Endometrial microvascular endothelial cells (primary cell): Measurements from ENCODE around the gene ZNF491. TPM values are rescaled to one million over a fixed set of nuclear protein-coding genes. Genes with fewer than 3 reads are reported as not detected.
"Not testable (repeated sequence)": the region's sequence is repeated elsewhere in the genome, so short reads cannot be mapped to it uniquely, and the experiment has no call there.

ENCODE experiments used
- in situ Hi-C: cut with HindIII; loops from 2 replicates; pipeline ENCODE4 v1.10.0; 2017; ENCODE audit warnings: low sequenced_read_pairs, low pct_unique_long_range_greater_than_20kb; ENCODE audit errors: inconsistent ontology term
- total RNA-seq: library from RNA; depleted of rRNA; stranded (reverse); fragments of >200 nt; gene quantifications from one replicate; pipeline ENCODE4 v1.2.3, GENCODE V29; 2015; ENCODE audit errors: inconsistent ontology term

The ZNF491 gene
- 0.09 TPM for total RNA-seq

DNA sequence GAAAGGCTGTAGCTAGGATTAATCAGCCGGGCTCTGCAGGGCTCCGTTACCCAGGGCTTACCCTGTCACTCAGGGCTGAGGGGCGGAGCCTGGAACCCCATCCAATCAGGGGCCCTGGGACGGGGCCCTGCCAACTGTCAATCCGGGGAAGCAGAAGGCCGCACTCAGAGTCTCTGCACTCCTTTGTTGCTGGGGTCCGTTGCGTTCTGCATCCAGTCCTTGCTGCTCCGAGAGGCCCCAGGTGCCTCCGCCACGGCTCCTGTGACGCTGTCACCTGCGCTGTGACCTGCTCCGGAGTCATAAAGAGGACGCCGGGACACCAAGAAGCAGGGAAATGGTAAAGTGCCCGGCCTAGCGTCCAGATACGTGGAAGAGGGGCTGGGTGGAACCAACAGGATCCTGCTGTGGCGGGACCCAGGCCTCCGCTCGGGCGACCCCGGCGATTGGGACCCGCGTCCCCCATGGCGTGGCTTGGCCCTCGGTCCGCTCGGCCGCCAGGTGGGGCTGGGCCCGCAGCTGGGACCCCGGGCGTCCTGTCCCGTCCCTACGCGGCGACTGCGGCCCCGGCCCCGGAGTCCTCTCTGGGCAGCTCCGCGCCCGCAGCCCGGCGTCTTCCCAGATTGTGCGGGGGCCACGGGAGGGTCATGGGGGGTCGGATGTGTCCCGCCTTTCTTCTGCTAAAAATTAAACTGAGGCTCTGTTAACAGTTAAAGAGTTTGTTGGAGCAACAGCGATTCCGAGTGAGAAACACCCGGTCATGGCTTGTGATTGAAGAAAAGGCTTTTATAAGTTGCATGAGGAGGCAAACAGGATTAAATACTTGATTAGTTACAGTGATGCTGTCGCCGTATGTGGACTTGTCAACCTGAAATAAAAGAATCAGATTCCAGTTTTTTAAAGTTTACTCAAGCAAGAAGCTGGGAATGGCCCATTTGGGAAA is at the start of gene ZNF491:
Gene ZNF491 (plus strand): TSS at position 133 of the 940 bp plus-strand sequence. CDS start 7,431 bp downstream, outside the sequence.
- in situ Hi-C loops, result no loop called here

DNA sequence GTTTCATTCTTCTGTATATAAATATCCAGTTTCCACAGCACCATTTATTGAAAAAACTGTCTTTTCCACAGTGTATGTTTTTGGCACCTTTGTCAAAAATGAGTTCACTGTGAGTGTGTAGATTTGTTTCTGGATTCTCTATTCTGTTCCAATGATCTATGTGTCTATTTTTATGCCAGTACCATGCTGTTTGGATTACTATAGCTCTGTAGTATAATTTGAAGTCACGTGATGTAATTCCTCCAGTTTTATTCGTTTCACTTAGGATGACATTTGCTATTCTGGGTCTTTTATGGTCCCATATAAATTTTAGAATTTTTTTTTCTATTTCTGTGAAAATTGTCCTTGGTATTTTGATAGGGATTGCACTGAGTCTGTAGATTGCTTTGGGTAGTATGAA is 48.6 kb upstream of the ZNF491 start:
- in situ Hi-C loops, result no loop called here

- in situ Hi-C loops, result no loop called here
Measured at GRCh38 chr19:11752244-11752736, 46.0 kb upstream of the ZNF491 start.

- in situ Hi-C loops, result no loop called here
Measured at GRCh38 chr19:11754663-11755062, 43.7 kb upstream of the ZNF491 start.

DNA sequence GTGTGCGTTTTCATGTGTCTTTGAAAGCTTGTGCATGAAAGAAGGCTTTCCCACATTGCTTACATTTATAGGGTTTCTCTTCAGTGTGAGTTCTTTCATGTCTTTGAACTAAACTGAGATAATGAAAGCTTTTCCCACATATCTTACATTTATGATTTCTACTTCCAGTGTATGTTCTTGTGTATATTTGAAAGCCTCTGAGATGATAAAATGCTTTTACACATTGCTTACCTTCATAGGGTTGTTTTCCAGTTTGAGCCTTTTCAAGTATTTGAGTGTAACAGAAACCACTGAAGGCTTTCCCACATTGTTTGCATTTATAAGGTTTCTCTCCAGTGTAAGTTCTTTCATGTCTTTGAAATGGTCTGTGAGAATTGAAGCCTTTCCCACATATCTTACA is 41.4 kb upstream of the ZNF491 start:
- in situ Hi-C loops, result no loop called here

- in situ Hi-C loops, result no loop called here
Measured at GRCh38 chr19:11759805-11760204, 38.5 kb upstream of the ZNF491 start.

DNA sequence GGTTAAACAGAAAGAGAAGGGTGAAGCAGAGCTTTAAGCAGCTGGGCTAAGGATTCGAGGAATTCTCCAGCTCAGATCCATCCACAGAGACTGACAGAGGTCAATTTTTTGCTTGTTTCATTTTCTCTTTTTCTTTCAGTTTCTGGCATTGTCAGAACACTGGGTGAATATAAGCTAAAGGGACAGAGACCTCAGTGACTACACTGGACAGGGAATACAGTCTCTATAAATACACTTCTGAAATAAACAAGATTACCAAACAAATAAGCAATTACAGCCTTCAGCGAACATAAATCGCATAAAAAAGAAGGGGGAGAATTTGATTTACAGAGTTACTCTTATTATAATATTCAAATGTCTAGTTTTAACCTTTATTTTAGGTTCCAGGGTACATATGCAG is 35.2 kb upstream of the ZNF491 start:
- in situ Hi-C loops, result no loop called here

DNA sequence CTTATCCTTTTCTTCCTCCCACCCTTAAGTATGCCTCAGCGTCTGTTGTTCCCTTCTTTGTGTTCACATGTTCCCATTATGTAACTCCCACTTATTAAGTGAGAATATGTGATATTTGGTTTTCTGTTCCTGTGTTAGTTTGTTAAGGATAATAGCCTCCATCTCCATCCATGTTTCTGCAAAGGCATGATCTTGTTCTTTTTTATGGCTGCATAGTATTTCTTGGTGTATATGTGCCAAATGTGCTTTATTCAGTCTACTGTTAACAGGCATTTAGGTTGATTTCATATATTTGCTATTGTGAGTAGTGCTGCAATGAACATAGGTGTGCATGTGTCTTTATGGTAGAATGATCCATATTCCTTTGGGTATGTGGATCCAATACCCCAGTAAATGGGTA is 34.7 kb upstream of the ZNF491 start:
- in situ Hi-C loops, result no loop called here

DNA sequence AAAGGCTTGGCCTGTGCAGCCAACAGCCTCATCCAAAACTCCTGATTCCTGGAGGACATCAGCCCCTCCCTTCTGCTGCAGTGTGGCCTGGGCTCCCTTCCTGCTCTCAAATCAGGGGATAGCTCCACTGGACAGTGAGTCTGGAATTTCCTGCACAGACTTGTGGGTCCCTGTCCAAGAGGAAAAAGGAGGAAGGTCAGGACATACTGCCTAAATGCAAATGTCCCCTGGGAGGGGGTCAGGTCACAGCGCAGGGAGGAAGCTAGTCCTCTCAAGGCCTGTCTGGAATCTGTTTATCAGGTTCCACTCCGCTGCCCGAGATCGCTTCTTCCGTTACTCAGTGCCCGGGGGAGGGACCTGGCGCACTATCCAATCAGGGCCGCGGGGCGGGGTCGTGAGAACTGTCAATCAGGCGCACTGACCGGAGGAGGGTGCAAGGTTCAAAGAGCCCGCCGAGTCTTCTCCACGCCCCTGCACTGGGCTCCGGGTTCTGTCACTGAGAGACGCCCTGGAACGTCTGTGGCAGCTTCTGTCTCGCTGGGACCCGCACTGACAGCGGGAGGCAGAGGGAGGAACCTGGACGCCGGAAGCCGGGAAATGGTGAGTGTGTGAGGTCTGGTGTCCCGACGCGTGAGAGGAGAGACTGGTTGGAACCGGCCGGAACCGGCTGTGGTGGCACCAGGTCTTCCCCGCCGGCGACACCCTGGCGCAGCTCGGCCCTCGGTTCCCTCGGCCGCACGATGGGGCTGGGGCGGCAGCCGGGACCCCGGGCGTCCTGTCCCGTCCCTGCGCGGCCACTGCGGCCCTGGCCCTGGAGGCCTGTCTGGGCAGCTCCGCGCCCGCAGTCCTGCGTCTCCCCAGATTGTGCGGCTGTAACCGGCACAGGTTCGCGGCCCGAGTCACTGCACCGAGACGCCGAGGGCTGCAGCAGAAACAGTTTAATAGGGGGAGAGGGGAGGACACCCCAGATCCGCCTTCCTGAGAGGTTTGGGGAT is 31.4 kb upstream of the ZNF491 start, which contains the start of gene ZNF441:
Gene ZNF441 (plus strand): TSS at position 404 of the 995 bp plus-strand sequence. CDS start 194 bp downstream, at position 598.
- in situ Hi-C loops, result no loop called here

- in situ Hi-C loops, result no loop called here
Measured at GRCh38 chr19:11767633-11768133, 30.6 kb upstream of the ZNF491 start.

DNA sequence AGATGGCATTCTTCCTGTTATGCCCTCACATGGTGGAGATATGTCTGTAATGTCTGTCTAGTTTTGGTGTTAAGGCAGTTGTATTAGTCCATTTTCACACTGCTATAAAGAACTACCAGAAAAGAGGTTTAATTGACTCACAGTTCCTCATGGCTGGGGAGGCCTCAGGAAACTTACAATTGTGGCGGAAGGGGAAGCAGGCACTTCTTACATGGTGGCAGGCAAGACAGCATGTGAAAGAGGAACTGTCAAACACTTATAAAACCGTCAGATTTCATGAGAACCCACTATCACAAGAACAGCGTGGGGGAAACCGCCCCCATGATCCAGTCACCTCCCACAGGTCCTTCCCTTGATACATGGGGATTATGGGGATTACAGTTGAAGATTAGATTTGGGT is 28.3 kb upstream of the ZNF491 start:
- in situ Hi-C loops, result no loop called here

- in situ Hi-C loops, result not testable (repeated sequence)
Measured at GRCh38 chr19:11771520-11771919, 26.8 kb upstream of the ZNF491 start.

DNA sequence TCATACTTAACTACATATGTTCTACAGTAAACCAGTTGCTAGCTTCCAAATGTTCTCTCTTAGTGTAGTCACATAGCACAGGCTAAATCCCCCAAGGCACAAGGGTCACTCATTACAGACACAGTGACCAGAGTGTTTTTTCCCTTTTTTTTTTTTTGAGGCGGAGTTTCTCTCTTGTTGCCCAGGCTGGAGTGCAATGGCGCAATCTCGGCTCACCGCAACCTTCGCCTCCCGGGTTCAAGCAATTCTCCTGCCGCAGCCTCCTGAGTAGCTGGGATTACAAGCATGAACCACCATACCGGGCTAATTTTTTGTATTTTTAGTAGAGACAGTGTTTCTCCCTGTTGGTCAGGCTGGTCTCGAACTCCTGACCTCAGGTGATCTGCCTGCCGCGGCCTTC is 21.7 kb upstream of the ZNF491 start:
- in situ Hi-C loops, result not testable (repeated sequence)

- in situ Hi-C loops, result no loop called here
Measured at GRCh38 chr19:11780431-11781020, 17.8 kb upstream of the ZNF491 start.

DNA sequence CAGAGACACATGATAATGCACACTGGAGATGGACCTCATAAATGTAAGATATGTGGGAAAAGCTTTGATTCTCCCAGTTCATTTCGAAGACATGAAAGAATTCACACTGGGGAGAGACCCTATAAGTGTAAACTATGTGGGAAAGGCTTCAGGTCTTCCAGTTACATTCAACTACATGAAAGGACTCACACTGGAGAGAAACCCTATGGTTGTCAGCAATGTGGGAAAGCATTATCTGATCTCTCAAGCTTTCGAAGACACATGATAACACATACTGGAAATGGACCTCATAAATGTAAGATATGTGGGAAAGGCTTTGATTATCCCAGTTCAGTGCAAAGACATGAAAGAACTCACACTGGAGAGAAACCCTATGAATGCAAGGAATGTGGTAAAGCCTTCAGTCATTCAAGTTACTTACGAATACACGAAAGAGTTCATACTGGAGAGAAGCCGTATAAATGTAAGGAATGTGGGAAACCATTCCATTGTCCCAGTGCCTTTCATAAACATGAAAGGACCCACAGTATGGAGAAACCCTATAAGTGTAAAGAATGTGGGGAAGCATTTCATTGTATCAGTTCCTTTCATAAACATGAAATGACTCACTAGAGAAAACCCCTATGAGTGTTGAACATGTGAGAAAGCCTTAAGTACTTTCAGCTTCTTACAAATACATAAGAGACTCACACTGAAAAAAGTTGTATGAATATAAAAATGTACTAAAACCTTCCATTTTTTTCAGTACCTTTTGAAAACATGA is 16.8 kb upstream of the ZNF491 start:
- in situ Hi-C loops, result no loop called here

GRCh38 chr19:11783767-11784166 is 14.6 kb upstream of the ZNF491 start:
- in situ Hi-C loops, result no loop called here

- in situ Hi-C loops, result no loop called here
Measured at GRCh38 chr19:11784356-11784755, 14.0 kb upstream of the ZNF491 start.

GRCh38 chr19:11787536-11787935 is 10.8 kb upstream of the ZNF491 start:
- in situ Hi-C loops, result no loop called here
